AG04450 (cell line): ENCODE data around the gene ASIC1. TPM values are rescaled to one million over a fixed set of nuclear protein-coding genes. Genes with fewer than 3 reads are reported as not detected.

Source experiments
- CTCF ChIA-PET: fragments of 300-600, 350-600 bp; formaldehyde crosslinking; extraction: SDS; loops from one replicate; lab custom pipeline; 2022; ENCODE audit warnings: antibody characterized with exemption, inconsistent platforms; lab: Charles Lee
- POLR2A ChIA-PET: fragments of 350-600 bp; formaldehyde crosslinking; extraction: SDS; loops from one replicate; lab custom pipeline; 2021; ENCODE audit warnings: antibody characterized with exemption, inconsistent platforms; lab: Yijun Ruan, JAX
- DNase-seq: peaks from one replicate; pipeline ENCODE4 v3.0.0-alpha.2; 2011; ENCODE audit warnings: low read depth, low spot score
- H3K27ac ChIP-seq: one replicate; pipeline ENCODE4 v1.5.1; 2012; ENCODE audit warnings: low read depth, low read length, control low read depth
- H3K27me3 ChIP-seq: one replicate; pipeline ENCODE4 v1.6.0; 2012; ENCODE audit warnings: low read length; ENCODE audit not compliant: control insufficient read depth, insufficient read depth
- H3K4me3 ChIP-seq: 2 replicates; pipeline ENCODE4 v1.5.1; 2011; ENCODE audit warnings: mild to moderate bottlenecking, low read depth, low read length, control low read depth
- H3K9me3 ChIP-seq: 2 replicates; pipeline ENCODE4 v1.5.1; 2012; ENCODE audit warnings: low read length; ENCODE audit not compliant: control insufficient read depth, insufficient read depth
- CTCF ChIP-seq: IDR thresholded peaks from 2 replicates; pipeline ENCODE4 v1.5.1; 2011; ENCODE audit warnings: low read depth, low read length, control low read depth, inconsistent platforms
- polyA plus RNA-seq: library from polyadenylated mRNA; depleted of rRNA; stranded (reverse); fragments of >200 nt; gene quantifications from 2 replicates; pipeline ENCODE4 v1.2.3, GENCODE V29; 2011; rRNA removed

Gene ASIC1
- polyA plus RNA-seq, 1 experiment = 9.9 TPM

DNA sequence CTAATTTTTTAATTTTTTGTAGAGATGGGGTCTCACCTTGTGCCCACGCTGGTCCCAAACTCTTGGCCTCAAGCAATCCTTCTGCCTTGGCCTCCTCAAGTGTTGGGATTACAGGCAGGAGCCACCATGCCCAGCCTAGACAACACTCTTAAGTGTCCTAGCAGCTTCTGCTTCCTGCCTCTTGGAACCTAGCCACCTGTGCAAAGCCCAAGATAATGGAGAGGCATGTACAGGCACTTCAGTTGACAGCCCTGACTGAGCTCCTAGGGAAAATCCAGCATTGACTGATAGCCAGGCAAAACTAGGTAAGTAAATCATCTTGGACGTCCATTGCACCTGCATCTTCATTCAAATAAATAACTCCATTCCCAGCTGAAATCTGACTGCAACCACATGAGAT is 70.2 kb downstream of the ASIC1 start:
- DNase-seq = no peak
- ChIA-PET POLR2A (interaction anchor here (0.6 to 0.8 kb wide), 2 partner anchors 14 to 15 kb away, joined by 3 read pairs; partner anchors contain the start of gene COX14), CTCF (interaction anchor here (1.2 to 2.5 kb wide), 2 partner anchors 15 to 187 kb away, joined by 3 to 10 read pairs; partner anchors contain the start of gene COX14)
- Histone ChIP-seq H3K27ac (no peak overlapping the region), H3K27me3 (no peaks in the 10 kb centered on the region), H3K4me3 (no peak overlapping the region), H3K9me3 (no peaks in the 10 kb centered on the region)
- TF ChIP-seq CTCF = no peak

DNA sequence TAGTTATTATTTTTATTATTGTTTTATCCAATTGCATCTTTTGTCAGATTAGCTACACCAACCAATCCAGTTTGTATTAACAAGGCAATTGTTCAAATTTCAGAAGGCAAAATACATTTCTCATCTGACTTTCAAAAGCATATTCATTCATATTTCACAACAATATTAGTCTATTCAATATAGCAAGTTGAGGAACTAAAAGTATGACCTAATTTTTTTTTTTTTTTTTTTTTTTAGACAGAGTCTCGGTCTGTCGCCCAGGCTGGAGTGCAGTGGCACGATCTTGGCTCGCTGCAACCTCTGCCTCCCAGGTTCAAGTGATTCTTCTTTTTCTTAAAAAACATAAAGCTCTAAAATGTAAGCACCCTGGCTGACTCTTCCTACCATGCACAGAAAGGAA is 71.9 kb downstream of the ASIC1 start:
- no peaks in the 10 kb centered on the region for H3K9me3 ChIP-seq
- CTCF ChIA-PET = interaction anchor here (0.7 to 2.5 kb wide), 6 partner anchors 10 to 514 kb away, joined by 3 to 10 read pairs (median 3); partner anchors contain the start of gene COX14
- no peak for TF ChIP-seq CTCF
- DNase-seq = no peak
- no peak overlapping the region for H3K27ac ChIP-seq
- H3K27me3 ChIP-seq = no peaks in the 10 kb centered on the region
- POLR2A ChIA-PET = interaction anchor here (0.6 to 1.6 kb wide), 3 partner anchors 17 to 33 kb away, joined by 4 to 7 read pairs (median 4); partner anchors contain the start of genes COX14 and GPD1
- H3K4me3 ChIP-seq = no peak overlapping the region

GRCh38 chr12:50132505-50133135 is 75.2 kb downstream of the ASIC1 start:
- POLR2A ChIA-PET = interaction anchor here (0.6 to 1.5 kb wide), 3 partner anchors 20 to 35 kb away, joined by 3 to 6 read pairs (median 4); partner anchors contain the start of gene COX14
- DNase-seq = no peak
- H3K27ac ChIP-seq = no peak overlapping the region
- no peak overlapping the region for H3K4me3 ChIP-seq
- H3K9me3 ChIP-seq = no peaks in the 10 kb centered on the region
- peak; percentile 36 for TF ChIP-seq CTCF
- H3K27me3 ChIP-seq = no peaks in the 10 kb centered on the region
- CTCF ChIA-PET = interaction anchor here (0.7 to 3.0 kb wide), 16 partner anchors 9 to 275 kb away, joined by 3 to 23 read pairs (median 4); partner anchors contain the start of genes COX14 and SMARCD1

Other genes with a start within 250 kb of the ASIC1 start
- gene NCKAP5L, start 229.2 kb upstream of the ASIC1 start, polyA plus RNA-seq = 5.6 and 7.3 TPM in 2 replicates
- gene BCDIN3D, start 214.5 kb upstream of the ASIC1 start, polyA plus RNA-seq = 3.7 and 3.8 TPM in 2 replicates
- 5.9 and 9.1 TPM in 2 replicates for gene FAIM2, start 153.7 kb upstream of the ASIC1 start, polyA plus RNA-seq
- gene AQP2, start 106.9 kb upstream of the ASIC1 start, polyA plus RNA-seq = not detected in 2 replicates
- not detected in 2 replicates for gene AQP5, start 95.7 kb upstream of the ASIC1 start, polyA plus RNA-seq
- gene AQP6, start 84.6 kb upstream of the ASIC1 start, polyA plus RNA-seq = not detected in 2 replicates
- 25.6 and 26.2 TPM in 2 replicates for gene RACGAP1, start 32.1 kb upstream of the ASIC1 start, polyA plus RNA-seq
- 57.2 and 65.1 TPM in 2 replicates for gene SMARCD1, start 27.7 kb downstream of the ASIC1 start, polyA plus RNA-seq
- gene GPD1, start 46.4 kb downstream of the ASIC1 start, polyA plus RNA-seq = 0.04 and 0.05 TPM in 2 replicates
- 77.0 and 90.6 TPM in 2 replicates for gene COX14, start 54.6 kb downstream of the ASIC1 start, polyA plus RNA-seq
- gene CERS5, start 109.8 kb downstream of the ASIC1 start, polyA plus RNA-seq = 76.1 and 83.3 TPM in 2 replicates
- gene LIMA1, start 225.9 kb downstream of the ASIC1 start, polyA plus RNA-seq = 177 and 218 TPM in 2 replicates